AG09309 (cell line): ENCODE data around the gene SCN7A.

Source experiments
- DNase-seq: peaks from one replicate; pipeline ENCODE4 v3.0.0-alpha.2; 2010; ENCODE audit warnings: low read depth
- H3K4me3 ChIP-seq: 2 replicates; pipeline ENCODE4 v1.5.1; 2011; ENCODE audit warnings: mild to moderate bottlenecking, low read depth, low read length, moderate library complexity; ENCODE audit not compliant: control insufficient read depth
- TF ChIP-seq, protein P1 (sequence below): IDR thresholded peaks from 2 replicates; pipeline ENCODE4 v1.5.1; 2011; ENCODE audit warnings: mild to moderate bottlenecking, low read depth, low read length, inconsistent platforms; ENCODE audit not compliant: insufficient read depth, control insufficient read depth; ENCODE audit errors: missing control alignments

Gene SCN7A

DNA sequence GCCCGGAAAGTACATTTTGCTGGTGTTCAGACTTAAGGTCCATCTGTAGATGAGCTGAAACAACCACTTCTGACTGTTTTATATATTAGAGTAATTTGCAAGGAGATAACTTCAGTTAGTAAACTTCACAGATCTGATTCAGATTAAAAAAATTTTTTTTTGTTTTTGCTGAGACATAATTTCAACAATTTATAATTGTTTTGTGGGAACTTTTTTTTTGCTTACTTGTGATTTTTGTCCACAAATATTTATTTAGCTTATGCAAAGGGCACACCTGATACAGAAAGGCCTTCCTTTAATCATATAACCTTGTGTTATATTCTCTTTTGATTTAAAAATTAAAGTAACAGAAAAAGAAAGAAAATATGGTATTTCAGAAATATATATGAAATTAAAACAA, 108.7 kb downstream of the SCN7A start:
- H3K4me3 ChIP-seq: no peak overlapping the region
- TF ChIP-seq, protein P1, sequence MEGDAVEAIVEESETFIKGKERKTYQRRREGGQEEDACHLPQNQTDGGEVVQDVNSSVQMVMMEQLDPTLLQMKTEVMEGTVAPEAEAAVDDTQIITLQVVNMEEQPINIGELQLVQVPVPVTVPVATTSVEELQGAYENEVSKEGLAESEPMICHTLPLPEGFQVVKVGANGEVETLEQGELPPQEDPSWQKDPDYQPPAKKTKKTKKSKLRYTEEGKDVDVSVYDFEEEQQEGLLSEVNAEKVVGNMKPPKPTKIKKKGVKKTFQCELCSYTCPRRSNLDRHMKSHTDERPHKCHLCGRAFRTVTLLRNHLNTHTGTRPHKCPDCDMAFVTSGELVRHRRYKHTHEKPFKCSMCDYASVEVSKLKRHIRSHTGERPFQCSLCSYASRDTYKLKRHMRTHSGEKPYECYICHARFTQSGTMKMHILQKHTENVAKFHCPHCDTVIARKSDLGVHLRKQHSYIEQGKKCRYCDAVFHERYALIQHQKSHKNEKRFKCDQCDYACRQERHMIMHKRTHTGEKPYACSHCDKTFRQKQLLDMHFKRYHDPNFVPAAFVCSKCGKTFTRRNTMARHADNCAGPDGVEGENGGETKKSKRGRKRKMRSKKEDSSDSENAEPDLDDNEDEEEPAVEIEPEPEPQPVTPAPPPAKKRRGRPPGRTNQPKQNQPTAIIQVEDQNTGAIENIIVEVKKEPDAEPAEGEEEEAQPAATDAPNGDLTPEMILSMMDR: no peak
- DNase-seq: no peak

DNA sequence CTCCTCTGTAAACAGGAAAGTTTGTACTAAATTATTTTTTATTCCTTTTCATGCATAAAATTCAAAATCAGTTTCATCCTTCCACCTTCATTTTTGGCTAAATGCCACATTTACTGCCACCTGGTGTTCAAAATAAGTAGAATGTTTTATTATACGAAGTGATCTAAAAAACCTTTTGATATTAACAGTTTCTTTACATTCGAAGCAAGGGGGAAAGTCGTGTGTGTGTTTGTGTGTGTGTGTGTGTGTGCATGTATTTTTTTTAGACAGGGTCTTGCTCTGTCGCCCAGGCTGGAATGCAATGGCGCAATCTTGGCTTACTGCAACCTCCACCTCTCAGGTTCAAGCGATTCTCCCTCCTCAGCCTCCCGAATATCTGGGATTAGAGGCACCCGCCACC, 109.3 kb downstream of the SCN7A start:
- no peak for DNase-seq
- TF ChIP-seq, protein P1: peak; percentile 46

DNA sequence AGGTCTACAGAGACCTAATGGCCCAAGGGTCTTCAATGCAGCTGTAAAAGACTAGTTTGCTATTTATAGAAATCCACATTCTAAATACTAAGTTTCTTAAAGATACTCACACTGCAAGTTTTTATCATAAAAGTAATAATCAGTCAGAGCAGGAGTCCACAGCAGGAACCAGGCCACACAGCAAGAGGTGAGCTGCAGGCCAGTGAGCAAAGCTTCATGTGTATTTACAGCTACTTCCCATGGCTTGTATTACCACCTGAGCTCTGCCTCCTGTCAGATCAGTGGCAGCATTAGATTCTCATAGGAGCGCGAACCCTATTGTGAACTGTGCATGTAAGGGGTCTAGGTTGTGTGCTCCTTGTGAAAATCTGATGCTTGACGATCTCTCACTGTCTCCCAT, 111.6 kb downstream of the SCN7A start:
- H3K4me3 ChIP-seq: no peak overlapping the region
- no peak for DNase-seq
- TF ChIP-seq, protein P1: no peak

More for the DNA sequence above, 109.3 kb downstream of the SCN7A start:
- H3K4me3 ChIP-seq: no peak overlapping the region

DNA sequence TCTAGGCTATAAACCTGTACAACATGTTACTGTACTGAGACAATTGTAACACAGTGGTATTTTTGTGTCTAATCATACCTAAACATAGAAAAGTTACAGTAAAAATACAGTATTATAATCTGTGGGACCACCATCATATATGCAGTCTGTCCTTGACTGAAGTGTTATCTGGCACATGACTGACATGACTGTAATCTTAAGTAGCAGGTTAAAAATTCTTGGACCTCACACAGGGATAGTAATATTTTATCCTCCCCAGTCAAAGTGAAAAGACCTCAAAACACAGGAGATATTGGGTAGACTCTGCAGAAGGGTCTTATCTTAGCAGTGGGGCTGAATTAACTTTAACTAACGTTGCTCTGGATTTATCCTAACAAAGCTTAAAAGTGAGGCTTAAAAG, 113.4 kb downstream of the SCN7A start:
- no peak overlapping the region for H3K4me3 ChIP-seq
- TF ChIP-seq, protein P1: no peak
- DNase-seq: no peak

DNA sequence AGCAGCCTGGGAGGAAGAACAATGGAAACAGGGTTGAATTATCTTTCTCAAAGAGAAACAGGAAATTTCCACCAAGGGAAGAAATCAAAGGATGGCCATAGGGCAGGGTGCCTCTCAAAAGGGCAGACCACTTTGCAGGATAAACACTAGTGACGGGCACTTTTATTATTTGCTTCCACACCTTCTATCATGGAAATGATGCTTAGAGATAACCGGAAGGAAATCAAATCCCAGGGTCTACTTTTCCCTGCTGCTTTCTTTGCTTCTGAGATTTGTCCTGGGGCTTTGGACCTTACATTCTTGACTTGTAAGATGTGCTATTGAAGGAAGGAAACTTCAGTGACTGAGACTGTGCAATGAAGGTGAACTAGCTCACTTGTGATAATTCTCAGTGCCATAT, 117.2 kb downstream of the SCN7A start:
- no peak for DNase-seq
- TF ChIP-seq, protein P1: no peak
- no peak overlapping the region; the same call in 1 of the 2 replicates for H3K4me3 ChIP-seq

DNA sequence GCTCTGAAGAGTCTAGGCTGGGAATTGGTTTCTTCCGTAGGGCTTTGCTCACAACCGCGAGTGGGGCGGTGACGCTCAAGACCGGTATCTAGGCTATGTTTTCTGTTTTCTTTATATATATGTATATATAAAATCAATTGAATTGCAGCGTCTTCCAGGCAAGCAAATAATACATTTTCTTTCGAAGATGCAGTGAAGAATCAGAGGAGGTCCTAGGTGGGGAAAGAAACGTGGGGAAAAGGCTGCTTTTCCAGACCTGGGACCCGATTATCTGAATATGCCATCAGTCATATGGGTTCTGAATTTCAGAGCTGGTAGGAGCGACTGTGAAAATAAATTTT, 117.6 kb downstream of the SCN7A start:
- TF ChIP-seq, protein P1: no peak
- H3K4me3 ChIP-seq: peak overlapping the region; percentile 73
- no peak for DNase-seq
